ENCODE measurements around the gene KRTAP4-7. TPM values are rescaled to one million over a fixed set of nuclear protein-coding genes. Genes with fewer than 3 reads are reported as not detected.
A peak's percentile ranks its signal among the peaks of the same experiment; 100 is the strongest.
"Not testable (repeated sequence)": the region's sequence is repeated elsewhere in the genome, so short reads cannot be mapped to it uniquely, and the experiment has no call there.

KRTAP4-7 gene
- total RNA-seq, 3 donors from 2014 or later = not detected

GRCh38 chr17:41111151-41111885, 27.4 kb downstream of the KRTAP4-7 start:
- Histone ChIP-seq H3K9me3 (no peaks in the 10 kb centered on the region), H3K4me3 (no peak overlapping the region), H3K4me1 (ENCODE audit: low read depth) (no peaks in the 10 kb centered on the region), H3K36me3 (ENCODE audit: low read depth) (no peaks in the 10 kb centered on the region)
- ATAC-seq (no peak), DNase-seq (no peak)
- TF ChIP-seq CTCF (IDR thresholded peaks at IDR 0.05) = no peak
- intact Hi-C loops (cut with DNase I, micrococcal nuclease) = no loop called here

GRCh38 chr17:41116297-41116696, 32.3 kb downstream of the KRTAP4-7 start:
- ATAC-seq (peak; percentile 51), DNase-seq (no peak)
- intact Hi-C loops (cut with DNase I, micrococcal nuclease) = no loop called here
- TF ChIP-seq CTCF (IDR thresholded peaks at IDR 0.05) = no peak
- Histone ChIP-seq H3K36me3 (ENCODE audit: low read depth) (no peaks in the 10 kb centered on the region), H3K4me1 (ENCODE audit: low read depth) (no peaks in the 10 kb centered on the region), H3K9me3 (no peaks in the 10 kb centered on the region), H3K4me3 (no peak overlapping the region)

GRCh38 chr17:41117846-41118386, 34.0 kb downstream of the KRTAP4-7 start, which contains the start of gene KRTAP4-11:
KRTAP4-11 (minus strand) TSS chr17:41118373; CDS start chr17:41118315, 58 bp downstream.
- H3K9me3 ChIP-seq; ATAC-seq; intact Hi-C loops (cut with DNase I, micrococcal nuclease); H3K36me3 ChIP-seq (ENCODE audit: low read depth); DNase-seq; H3K4me1 ChIP-seq (ENCODE audit: low read depth); H3K4me3 ChIP-seq: not testable (repeated sequence)

GRCh38 chr17:41118721-41119120, 34.8 kb downstream of the KRTAP4-7 start:
- no peaks in the 10 kb centered on the region for H3K4me1 ChIP-seq (ENCODE audit: low read depth)
- H3K36me3 ChIP-seq (ENCODE audit: low read depth) = no peaks in the 10 kb centered on the region
- no peaks in the 10 kb centered on the region for H3K9me3 ChIP-seq
- DNase-seq = no peak
- TF ChIP-seq CTCF (IDR thresholded peaks at IDR 0.05) = no peak
- no peak overlapping the region for H3K4me3 ChIP-seq
- intact Hi-C loops (cut with DNase I, micrococcal nuclease) = no loop called here
- ATAC-seq = no peak

GRCh38 chr17:41119696-41120690, 36.0 kb downstream of the KRTAP4-7 start:
- peak in 1 of 3 donors; percentile 5 for DNase-seq
- H3K9me3 ChIP-seq; H3K4me3 ChIP-seq; H3K36me3 ChIP-seq (ENCODE audit: low read depth); H3K4me1 ChIP-seq (ENCODE audit: low read depth); intact Hi-C loops (cut with DNase I, micrococcal nuclease): not testable (repeated sequence)
- peak; percentile 44 for ATAC-seq

- ATAC-seq = no peak
These were observed 37.8 kb downstream of the KRTAP4-7 start for GRCh38 chr17:41121742-41122141.

GRCh38 chr17:41123292-41123990, 39.5 kb downstream of the KRTAP4-7 start:
- H3K4me3 ChIP-seq; H3K36me3 ChIP-seq (ENCODE audit: low read depth); DNase-seq; intact Hi-C loops (cut with DNase I, micrococcal nuclease); H3K9me3 ChIP-seq; H3K4me1 ChIP-seq (ENCODE audit: low read depth); ATAC-seq: not testable (repeated sequence)

More at GRCh38 chr17:41121742-41122141, 37.8 kb downstream of the KRTAP4-7 start:
- Histone ChIP-seq H3K4me1 (ENCODE audit: low read depth) (no peaks in the 10 kb centered on the region), H3K4me3 (no peak overlapping the region), H3K9me3 (no peaks in the 10 kb centered on the region), H3K36me3 (ENCODE audit: low read depth) (no peaks in the 10 kb centered on the region)
- DNase-seq = no peak
- TF ChIP-seq CTCF (IDR thresholded peaks at IDR 0.05) = no peak
- intact Hi-C loops (cut with DNase I, micrococcal nuclease) = no loop called here

GRCh38 chr17:41123991-41124371, 40.0 kb downstream of the KRTAP4-7 start, which contains the start of gene KRTAP4-12:
KRTAP4-12 (minus strand) TSS chr17:41124182; CDS start chr17:41124122, 60 bp downstream.
- H3K4me1 ChIP-seq (ENCODE audit: low read depth); H3K9me3 ChIP-seq; intact Hi-C loops (cut with DNase I, micrococcal nuclease); H3K36me3 ChIP-seq (ENCODE audit: low read depth); ATAC-seq; DNase-seq; H3K4me3 ChIP-seq: not testable (repeated sequence)
